ENCODE results near the gene ADAM17. TPM values are rescaled to one million over a fixed set of nuclear protein-coding genes. Genes with fewer than 3 reads are reported as not detected.
"Not testable (repeated sequence)": the region's sequence is repeated elsewhere in the genome, so short reads cannot be mapped to it uniquely, and the experiment has no call there.

The ADAM17 gene
- total and polyA plus RNA-seq, 5 experiments from 2014 or later: 6.9 to 27.9 (median 7.8) TPM

DNA sequence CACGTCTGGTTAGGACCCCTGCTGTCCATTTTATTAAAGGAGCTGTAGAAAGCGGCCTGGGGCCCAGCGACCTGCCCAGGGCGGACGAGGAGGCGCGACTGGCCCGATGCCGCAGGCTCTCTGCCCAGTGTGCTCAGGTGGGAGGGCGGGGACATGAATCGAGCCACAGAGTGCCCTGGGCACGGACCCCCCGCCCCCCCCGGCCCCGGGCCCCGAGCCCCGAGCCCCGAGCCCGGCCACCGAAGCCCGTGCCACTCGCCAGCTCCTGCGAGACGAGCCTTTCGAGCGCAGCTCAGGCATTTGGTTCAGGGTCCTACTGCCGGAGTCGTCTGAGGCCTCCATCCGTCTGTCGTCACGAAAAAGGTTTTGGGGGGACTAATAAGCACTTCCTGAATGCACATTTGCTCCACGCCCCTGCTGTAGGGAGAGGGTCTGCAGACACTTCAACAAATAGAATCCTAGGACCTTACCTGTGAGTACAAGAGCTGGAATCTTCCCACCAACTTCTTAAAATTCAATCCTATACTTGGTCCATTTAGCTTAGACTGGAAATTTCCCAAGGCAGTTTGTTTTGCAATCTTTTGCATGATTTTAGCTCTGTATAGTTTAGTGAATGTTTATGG lies 602 bp upstream of the ADAM17 start:
- peak in 8 of 10 donors; percentile 6 to 44 (median 21) for DNase-seq
- Mint-ChIP-seq H3K27me3 (no peaks in the 10 kb centered on the region), H3K4me3 (peak overlapping the region; percentile 94 to 99 (median 96)), H3K4me1 (peaks cover 24 to 58% (median 53%) of the 10 kb centered on the region in 4 donors), H3K9me3 (no peaks in the 10 kb centered on the region), H3K36me3 (no peaks in the 10 kb centered on the region), H3K27ac (peak overlapping the region; percentile 93 to 98 (median 96))
- POLR2A ChIA-PET: interaction anchor here (0.5 to 3.2 kb wide), 17 partner anchors 9 to 287 kb away, joined by 3 to 39 read pairs (median 4); partner anchors contain the start of genes CPSF3, IAH1, ITGB1BP1 and TAF1B
- ATAC-seq: peak in 1 of 2 donors; percentile 22

DNA sequence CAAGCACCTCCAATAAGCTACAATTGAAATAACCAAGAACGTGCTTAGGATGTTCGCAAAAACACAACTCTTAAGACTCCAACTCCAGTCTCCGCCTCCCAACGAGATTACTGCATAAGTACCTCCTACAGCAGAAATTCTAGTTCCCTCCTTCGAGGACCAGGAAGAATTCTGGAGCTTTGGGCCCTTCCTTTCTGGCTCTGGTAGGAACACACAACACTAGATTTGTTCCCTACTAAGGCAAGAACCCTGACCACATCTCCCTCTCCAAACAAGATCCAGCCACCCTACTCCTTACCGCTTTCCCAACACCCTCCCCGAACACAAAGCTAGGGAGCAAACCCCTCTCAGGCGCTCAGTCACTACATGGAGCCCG lies 721 bp downstream of the ADAM17 start:
- POLR2A ChIA-PET: interaction anchor here (0.9 to 3.2 kb wide), 7 partner anchors 9 to 132 kb away, joined by 3 to 39 read pairs (median 6); partner anchors contain the start of genes CPSF3, IAH1, ITGB1BP1 and YWHAQ
- Mint-ChIP-seq H3K27me3 (no peaks in the 10 kb centered on the region), H3K4me3 (peak overlapping the region; percentile 94 to 99 (median 96)), H3K4me1 (peaks cover 26 to 65% (median 59%) of the 10 kb centered on the region in 4 donors), H3K27ac (peak overlapping the region; percentile 92 to 98 (median 94)), H3K36me3 (no peaks in the 10 kb centered on the region), H3K9me3 (no peaks in the 10 kb centered on the region)
- peak in 1 of 2 donors; percentile 48 for ATAC-seq
- peak in 6 of 10 donors; percentile 4 to 37 (median 18) for DNase-seq

- DNase-seq: no peak
- Mint-ChIP-seq H3K4me3 (peak overlapping the region in 9 of 10 donors; percentile 9 to 94 (median 55)), H3K4me1 (peaks cover 32 to 81% (median 76%) of the 10 kb centered on the region in 4 donors), H3K27ac (peak overlapping the region in 5 of 10 donors; percentile 1 to 75 (median 19)), H3K9me3 (no peaks in the 10 kb centered on the region), H3K36me3 (peaks cover 0 to 2% (median 0%) of the 10 kb centered on the region in 3 donors), H3K27me3 (no peaks in the 10 kb centered on the region)
- ATAC-seq: no peak
- POLR2A ChIA-PET: no interaction called here
Measured at GRCh38 chr2:9552219-9553178, 3.1 kb downstream of the ADAM17 start.

GRCh38 chr2:9550859-9551391 lies 4.7 kb downstream of the ADAM17 start:
- DNase-seq, H3K36me3 Mint-ChIP-seq, H3K27me3 Mint-ChIP-seq, ATAC-seq, H3K4me3 Mint-ChIP-seq, H3K9me3 Mint-ChIP-seq: not testable (repeated sequence)
- Mint-ChIP-seq H3K4me1 (peaks cover 34 to 83% (median 77%) of the 10 kb centered on the region in 4 donors), H3K27ac (peak overlapping the region in 3 of 10 donors; percentile 37 to 68 (median 60))
- POLR2A ChIA-PET: interaction anchor here (0.7 to 0.9 kb wide), 2 partner anchors 12 to 71 kb away, joined by 4 to 5 read pairs; no protein-coding TSS in a partner anchor

DNA sequence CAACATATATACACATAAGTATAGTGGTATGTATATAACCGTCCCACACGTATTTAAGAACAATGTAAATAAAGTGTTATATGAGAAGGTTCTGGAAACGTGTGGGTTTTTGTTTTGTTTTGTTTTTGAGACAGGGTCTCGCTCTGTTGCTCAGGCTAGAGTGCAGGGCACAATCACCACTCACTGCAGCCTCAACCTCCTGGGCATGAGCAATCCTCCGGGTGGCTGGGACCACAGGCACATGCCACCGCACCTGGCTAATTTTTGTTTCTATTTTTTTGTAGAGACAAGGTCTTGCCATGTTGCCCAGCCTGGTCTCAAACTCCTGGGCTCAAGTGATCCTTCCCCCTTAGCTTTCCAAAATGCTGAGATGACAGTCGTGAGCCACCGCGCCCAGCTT lies 6.2 kb downstream of the ADAM17 start:
- H3K9me3 Mint-ChIP-seq: no peaks in the 10 kb centered on the region
- ATAC-seq: no peak
- H3K36me3 Mint-ChIP-seq: peaks cover 0 to 2% (median 0%) of the 10 kb centered on the region in 3 donors
- POLR2A ChIA-PET: interaction anchor here (0.5 kb wide), 1 partner anchor 26 kb away, joined by 9 read pairs; no protein-coding TSS in a partner anchor
- peaks cover 29 to 84% (median 79%) of the 10 kb centered on the region in 4 donors for H3K4me1 Mint-ChIP-seq
- no peaks in the 10 kb centered on the region for H3K27me3 Mint-ChIP-seq
- H3K27ac Mint-ChIP-seq: peak overlapping the region in 2 of 10 donors; percentile 23 to 73
- H3K4me3 Mint-ChIP-seq: peak overlapping the region in 1 of 10 donors; percentile 36
- no peak for DNase-seq

DNA sequence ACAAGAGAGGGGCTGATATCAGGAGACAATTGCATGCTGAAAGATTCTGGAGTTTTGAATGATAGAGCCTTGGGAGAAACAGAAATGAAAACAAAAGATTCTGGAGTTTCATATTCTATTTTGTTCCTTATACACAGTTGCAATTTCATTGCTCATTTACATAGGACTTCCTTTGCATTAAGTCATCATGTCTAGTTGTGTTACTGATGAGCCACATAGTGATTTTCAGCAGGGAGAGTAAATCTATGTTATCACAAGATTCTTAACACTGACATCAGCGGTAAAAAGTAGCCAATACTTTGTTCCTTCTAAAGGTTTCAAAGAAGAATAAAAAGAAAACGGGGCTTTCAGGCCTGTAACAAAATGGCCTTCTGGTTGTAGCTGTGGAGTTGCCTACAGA lies 7.1 kb downstream of the ADAM17 start:
- Mint-ChIP-seq H3K4me1 (peaks cover 30 to 84% (median 79%) of the 10 kb centered on the region in 4 donors), H3K27me3 (no peaks in the 10 kb centered on the region), H3K9me3 (no peaks in the 10 kb centered on the region), H3K27ac (peak overlapping the region in 8 of 10 donors; percentile 12 to 87 (median 47)), H3K36me3 (peaks cover 0 to 4% (median 2%) of the 10 kb centered on the region in 3 donors), H3K4me3 (peak overlapping the region in 8 of 10 donors; percentile 10 to 81 (median 49))
- ATAC-seq: peak in 1 of 2 donors; percentile 64
- DNase-seq: no peak
- POLR2A ChIA-PET: no interaction called here

- POLR2A ChIA-PET: no interaction called here
Measured at GRCh38 chr2:9547262-9547991, 8.2 kb downstream of the ADAM17 start.

GRCh38 chr2:9545502-9545901 lies 10.1 kb downstream of the ADAM17 start:
- peaks cover 0 to 28% (median 3%) of the 10 kb centered on the region in 3 donors for H3K36me3 Mint-ChIP-seq
- POLR2A ChIA-PET: no interaction called here
- no peak overlapping the region for H3K4me3 Mint-ChIP-seq
- no peaks in the 10 kb centered on the region for H3K9me3 Mint-ChIP-seq
- no peak for DNase-seq
- H3K4me1 Mint-ChIP-seq: peaks cover 22 to 77% (median 59%) of the 10 kb centered on the region in 4 donors
- no peak for ATAC-seq
- H3K27ac Mint-ChIP-seq: no peak overlapping the region
- no peaks in the 10 kb centered on the region for H3K27me3 Mint-ChIP-seq

More at GRCh38 chr2:9547262-9547991, 8.2 kb downstream of the ADAM17 start:
- Mint-ChIP-seq H3K36me3 (peaks cover 0 to 13% (median 2%) of the 10 kb centered on the region in 3 donors), H3K27ac (peak overlapping the region in 8 of 10 donors; percentile 0 to 87 (median 48)), H3K4me1 (peaks cover 28 to 81% (median 73%) of the 10 kb centered on the region in 4 donors), H3K4me3 (peak overlapping the region in 5 of 10 donors; percentile 1 to 81 (median 31)), H3K27me3 (no peaks in the 10 kb centered on the region), H3K9me3 (no peaks in the 10 kb centered on the region)
- DNase-seq (no peak), ATAC-seq (no peak)

- ATAC-seq: no peak
Measured at GRCh38 chr2:9543557-9543956, 12.1 kb downstream of the ADAM17 start.

GRCh38 chr2:9539531-9539930 lies 16.1 kb downstream of the ADAM17 start:
- H3K36me3 Mint-ChIP-seq: peaks cover 0 to 63% (median 1%) of the 10 kb centered on the region in 3 donors
- no peaks in the 10 kb centered on the region for H3K9me3 Mint-ChIP-seq
- no peak overlapping the region for H3K4me3 Mint-ChIP-seq
- no peak for ATAC-seq
- no peaks in the 10 kb centered on the region for H3K27me3 Mint-ChIP-seq
- peaks cover 8 to 68% (median 25%) of the 10 kb centered on the region in 4 donors for H3K4me1 Mint-ChIP-seq
- no peak for DNase-seq
- peak overlapping the region in 2 of 10 donors; percentile 17 to 36 for H3K27ac Mint-ChIP-seq
- POLR2A ChIA-PET: interaction anchor here (0.7 to 1.6 kb wide), 2 partner anchors 16 to 641 kb away, joined by 3 to 6 read pairs; partner anchors contain the start of gene ADAM17

More at GRCh38 chr2:9543557-9543956, 12.1 kb downstream of the ADAM17 start:
- H3K4me1 Mint-ChIP-seq: peaks cover 21 to 75% (median 48%) of the 10 kb centered on the region in 4 donors
- peak overlapping the region in 3 of 10 donors; percentile 20 to 33 (median 24) for H3K4me3 Mint-ChIP-seq
- H3K9me3 Mint-ChIP-seq: no peaks in the 10 kb centered on the region
- peaks cover 0 to 42% (median 1%) of the 10 kb centered on the region in 3 donors for H3K36me3 Mint-ChIP-seq
- H3K27ac Mint-ChIP-seq: peak overlapping the region in 8 of 10 donors; percentile 0 to 71 (median 20)
- POLR2A ChIA-PET: interaction anchor here (0.5 to 1.2 kb wide), 2 partner anchors 12 to 20 kb away, joined by 3 to 4 read pairs; partner anchors contain the start of gene ADAM17
- no peak for DNase-seq
- no peaks in the 10 kb centered on the region for H3K27me3 Mint-ChIP-seq

DNA sequence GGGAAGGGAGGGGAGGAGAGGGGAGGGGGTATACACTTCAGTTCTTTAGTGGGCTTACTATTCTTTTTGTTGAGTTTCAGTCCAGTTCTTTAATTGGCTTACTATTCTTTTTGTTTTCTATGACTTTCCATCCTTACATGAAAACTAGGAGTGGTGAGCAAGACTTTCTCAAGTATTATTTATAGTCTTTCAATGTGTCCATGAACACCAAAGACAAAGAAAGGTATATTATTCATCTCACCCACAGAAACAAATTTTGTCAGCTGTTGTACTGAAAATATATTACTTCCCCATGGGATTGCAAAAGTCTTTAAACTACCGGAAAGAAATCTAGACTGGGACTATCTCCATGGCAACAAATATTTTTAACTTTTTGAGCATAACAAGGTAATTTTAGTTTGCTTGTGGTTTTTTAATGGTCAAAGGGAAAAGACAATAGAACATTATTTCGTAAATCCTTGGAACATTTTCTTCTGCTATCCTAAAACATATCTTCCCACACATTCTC lies 17.6 kb downstream of the ADAM17 start:
- no peak for DNase-seq
- Mint-ChIP-seq H3K36me3 (peaks cover 0 to 67% (median 6%) of the 10 kb centered on the region in 3 donors), H3K4me1 (peaks cover 8 to 60% (median 19%) of the 10 kb centered on the region in 4 donors), H3K9me3 (no peaks in the 10 kb centered on the region), H3K27me3 (no peaks in the 10 kb centered on the region), H3K4me3 (no peak overlapping the region), H3K27ac (peak overlapping the region in 2 of 10 donors; percentile 4 to 61)
- POLR2A ChIA-PET: no interaction called here
- no peak for ATAC-seq

Data from naive thymus-derived CD8-positive, alpha-beta T cell (primary cell).